Kidney tubule cell (primary cell): ENCODE measurements around the gene FRA10AC1.
A peak's percentile ranks its signal among the peaks of the same experiment; 100 is the strongest.

Source experiments
- DNase-seq: peaks from one replicate; pipeline ENCODE4 v3.0.0-alpha.2; 2018; ENCODE audit warnings: low spot score

FRA10AC1 gene

DNA sequence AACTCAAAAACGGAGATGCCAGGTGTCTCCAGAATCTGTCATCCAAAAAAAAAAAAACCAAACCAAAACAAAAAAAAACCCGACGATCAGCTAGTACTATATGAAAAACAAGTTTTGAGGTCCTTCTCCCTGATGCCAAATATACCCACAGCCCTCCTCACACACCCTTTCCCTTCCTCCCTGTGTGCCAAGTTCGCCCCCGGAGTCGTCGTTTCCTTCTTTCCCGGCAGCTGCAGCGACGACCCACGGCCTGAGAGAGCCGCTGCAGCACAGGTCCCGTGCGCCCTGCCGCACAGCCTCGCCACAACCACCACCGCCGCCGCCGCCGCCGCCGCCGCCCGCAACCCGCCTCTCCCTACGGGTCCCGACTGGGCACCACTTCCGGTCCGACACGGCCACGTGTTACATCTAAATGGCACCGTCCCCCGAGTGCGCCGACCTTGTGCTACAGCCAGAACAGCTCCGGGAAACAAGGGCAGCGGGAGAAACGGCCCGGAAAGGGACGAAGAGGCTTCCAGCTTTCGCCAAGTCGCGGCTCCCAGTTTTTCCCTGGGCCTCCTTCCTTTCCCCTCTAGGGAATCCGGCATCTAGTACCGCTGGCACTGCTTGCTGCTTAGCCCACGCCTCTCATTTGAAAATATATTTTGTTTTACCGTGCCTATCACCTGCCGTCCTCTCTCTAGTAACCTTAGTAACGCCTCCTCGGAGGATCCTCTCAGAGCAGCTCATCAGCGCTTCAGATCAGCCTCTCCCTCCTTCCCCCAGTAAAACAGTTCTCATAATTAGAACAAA lies at the start of gene FRA10AC1:
Gene FRA10AC1 (minus strand): TSS at position 383 of the 792 bp plus-strand sequence. CDS start 2,486 bp downstream, outside the sequence.
- DNase-seq, result peak; percentile 94

DNA sequence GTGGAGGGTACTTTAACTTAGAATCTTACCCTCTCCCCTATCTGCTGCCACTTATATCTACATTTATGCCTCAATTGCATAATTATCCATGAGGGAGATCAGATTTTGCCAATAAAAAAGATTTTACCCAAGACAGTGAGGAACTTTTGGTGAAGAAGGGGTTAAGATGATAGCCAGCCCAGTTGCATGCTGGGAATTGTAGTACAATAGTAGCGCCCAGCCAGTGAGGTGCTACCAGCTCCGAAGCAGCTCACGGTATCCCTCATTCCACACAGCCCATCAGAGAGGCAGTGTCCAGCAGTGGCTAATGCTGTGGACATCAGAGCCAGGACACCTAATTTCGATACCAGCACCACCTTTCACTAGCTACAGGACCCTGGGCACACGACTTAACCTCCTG lies 49.4 kb upstream of the FRA10AC1 start:
- DNase-seq, result peak; percentile 16

GRCh38 chr10:93751124-93751523 lies 48.7 kb upstream of the FRA10AC1 start:
- DNase-seq, result no peak

DNA sequence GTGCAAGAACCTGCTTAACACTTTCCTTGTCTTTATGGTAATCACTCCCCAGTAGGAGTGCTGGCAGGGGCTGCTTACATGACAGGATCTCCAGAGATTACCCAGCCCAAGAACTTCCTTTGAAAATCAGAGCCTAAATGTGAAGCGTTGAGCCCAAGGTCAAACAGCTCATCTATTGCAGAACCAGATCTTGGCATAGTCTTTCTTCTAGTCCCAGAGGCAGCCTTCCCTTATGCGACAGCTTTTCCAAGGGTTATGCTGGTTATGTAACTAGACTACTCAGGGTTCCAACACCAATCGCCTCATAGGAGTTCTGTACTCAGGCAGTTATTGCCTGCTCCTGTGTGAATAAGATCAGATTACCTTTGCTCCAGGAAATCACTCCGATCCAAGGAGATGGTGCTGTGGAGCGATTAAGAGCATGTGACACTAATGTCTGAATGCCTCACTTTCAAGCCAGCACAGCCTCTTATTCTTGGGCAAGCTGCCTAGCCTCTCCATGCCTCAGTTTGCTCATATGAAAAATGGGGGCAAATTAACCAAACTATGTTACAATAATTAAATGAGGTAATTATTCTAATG lies 46.9 kb upstream of the FRA10AC1 start:
- peak; percentile 28 for DNase-seq

DNA sequence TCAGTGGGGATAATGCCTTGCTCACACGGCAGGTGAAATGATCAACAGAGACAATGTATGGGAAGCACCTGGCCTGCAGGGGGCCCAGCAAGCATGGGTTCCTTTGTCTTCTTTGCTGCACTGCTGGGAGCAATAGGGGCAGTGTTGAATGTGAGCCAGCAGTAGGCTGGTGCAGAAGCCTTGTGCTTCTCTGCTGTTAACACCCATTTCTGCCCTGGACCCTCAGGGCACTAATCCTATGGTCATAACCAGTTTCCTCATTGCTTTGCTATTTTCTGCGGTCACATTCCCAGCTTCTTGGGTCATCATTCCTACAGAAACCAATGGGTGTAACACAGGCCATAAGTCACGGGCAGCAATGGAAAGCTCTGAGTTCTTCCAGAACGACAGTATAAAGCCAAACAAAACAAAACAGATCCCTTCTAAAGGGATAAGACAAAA lies 44.5 kb upstream of the FRA10AC1 start:
- DNase-seq, result peak; percentile 94

DNA sequence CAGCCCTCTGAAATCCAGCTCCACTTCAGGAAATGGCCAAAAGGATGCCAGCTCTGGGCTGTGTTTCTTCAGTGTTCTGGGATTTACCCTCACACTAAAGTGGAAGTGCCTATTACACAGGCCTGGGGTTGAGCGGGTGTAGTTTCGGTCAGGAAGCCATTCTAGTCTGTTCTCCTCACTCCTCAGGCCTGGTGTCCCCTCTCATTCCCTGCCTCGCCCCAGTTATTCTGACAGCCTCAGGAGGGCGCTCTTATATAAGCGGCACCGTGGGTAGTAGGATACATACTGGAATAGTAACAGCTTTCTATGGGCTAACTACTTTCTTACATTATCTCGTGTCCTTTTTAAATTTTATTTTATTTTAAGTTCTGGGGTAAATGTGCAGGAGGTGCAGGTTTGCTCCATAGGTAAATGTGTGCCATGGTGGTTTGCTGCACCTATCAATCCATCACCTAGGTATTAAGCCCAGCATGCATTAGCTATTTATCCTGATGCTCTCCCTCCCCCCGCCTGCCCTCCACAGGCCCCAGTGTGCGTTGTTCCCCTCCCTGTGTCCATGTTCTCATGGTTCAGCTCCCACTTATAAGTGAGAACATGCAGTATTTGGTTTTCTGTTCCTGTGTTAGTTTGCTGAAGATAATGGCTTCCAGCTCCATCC lies 43.1 kb upstream of the FRA10AC1 start:
- no peak for DNase-seq

- no peak for DNase-seq
Measured at GRCh38 chr10:93742633-93743349, 40.4 kb upstream of the FRA10AC1 start.

GRCh38 chr10:93741367-93741766 lies 39.0 kb upstream of the FRA10AC1 start:
- no peak for DNase-seq

DNA sequence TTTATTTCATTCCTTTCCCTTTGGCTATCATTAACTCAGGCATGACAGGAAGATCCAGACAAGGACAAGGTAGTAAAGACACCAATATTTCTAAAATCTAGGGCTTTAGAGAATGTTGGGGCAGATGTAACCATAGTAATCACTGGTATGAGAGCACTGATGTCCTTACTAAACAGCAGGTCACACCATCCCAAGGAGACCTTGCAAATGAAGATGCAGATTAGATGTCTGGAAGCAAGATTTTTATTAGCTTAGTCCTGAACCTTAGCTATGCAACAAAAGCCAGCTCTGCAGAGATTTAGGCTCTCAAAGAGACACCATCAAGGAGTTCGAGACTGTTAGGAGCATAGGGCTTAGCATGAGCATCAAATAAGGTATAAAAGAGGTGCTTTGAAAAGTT lies 23.6 kb upstream of the FRA10AC1 start:
- DNase-seq, result no peak

DNA sequence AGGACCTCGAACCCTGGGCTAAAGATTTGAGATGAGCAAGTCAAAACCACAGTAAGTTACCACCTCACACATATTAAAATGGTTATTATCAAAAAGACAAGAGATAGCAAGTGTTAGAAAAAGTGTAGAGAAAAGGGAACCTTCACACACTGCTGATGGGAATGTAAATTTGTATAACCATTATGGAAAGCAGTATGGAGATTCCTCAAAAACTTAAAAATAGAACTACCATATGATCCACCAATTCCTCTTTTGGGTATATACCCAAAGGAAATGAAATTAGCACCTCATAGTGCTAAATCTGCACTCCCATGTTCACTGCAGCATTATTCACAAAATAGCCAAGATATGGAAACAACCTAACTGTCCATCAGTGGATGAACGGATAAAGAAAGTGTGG lies 20.8 kb upstream of the FRA10AC1 start:
- DNase-seq, result no peak

DNA sequence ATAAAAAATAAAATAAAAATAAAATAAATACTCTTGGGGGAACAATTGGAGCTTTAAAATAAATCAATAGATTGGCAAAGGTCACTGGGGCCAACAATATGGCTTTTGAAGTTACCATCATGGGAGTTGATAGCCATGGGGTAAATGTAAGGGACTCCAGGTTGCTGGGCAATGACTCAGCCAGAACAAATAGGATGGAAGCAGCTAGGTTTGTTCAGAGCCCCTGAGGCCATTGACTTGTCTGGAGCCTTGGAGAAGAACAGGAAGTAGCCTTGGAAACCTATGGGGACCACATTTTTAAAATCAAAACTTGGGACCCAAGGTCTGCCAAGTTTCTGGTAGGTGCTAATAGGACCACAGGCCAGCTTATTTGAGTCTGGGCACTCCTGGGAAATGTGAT lies 20.2 kb upstream of the FRA10AC1 start:
- no peak for DNase-seq

DNA sequence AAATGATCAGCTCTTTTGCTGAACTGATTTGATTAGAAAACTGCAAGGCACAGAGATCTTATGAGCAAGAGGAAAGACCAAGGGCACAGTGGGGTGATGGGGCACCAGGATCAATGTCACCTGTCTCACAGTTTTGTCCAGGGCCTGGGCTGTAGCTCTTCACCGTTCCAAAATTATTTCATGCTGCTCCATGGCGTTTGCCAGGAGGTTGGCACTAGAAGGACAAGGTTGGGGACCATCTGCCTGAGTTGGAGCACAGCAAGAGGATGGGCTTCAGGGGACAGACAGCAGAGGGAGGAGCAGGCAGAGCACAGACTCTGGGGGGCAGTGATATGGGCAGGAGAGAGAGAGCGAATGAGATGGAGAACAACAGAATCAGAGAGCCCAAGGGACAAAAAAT lies 17.5 kb upstream of the FRA10AC1 start:
- DNase-seq, result no peak

DNA sequence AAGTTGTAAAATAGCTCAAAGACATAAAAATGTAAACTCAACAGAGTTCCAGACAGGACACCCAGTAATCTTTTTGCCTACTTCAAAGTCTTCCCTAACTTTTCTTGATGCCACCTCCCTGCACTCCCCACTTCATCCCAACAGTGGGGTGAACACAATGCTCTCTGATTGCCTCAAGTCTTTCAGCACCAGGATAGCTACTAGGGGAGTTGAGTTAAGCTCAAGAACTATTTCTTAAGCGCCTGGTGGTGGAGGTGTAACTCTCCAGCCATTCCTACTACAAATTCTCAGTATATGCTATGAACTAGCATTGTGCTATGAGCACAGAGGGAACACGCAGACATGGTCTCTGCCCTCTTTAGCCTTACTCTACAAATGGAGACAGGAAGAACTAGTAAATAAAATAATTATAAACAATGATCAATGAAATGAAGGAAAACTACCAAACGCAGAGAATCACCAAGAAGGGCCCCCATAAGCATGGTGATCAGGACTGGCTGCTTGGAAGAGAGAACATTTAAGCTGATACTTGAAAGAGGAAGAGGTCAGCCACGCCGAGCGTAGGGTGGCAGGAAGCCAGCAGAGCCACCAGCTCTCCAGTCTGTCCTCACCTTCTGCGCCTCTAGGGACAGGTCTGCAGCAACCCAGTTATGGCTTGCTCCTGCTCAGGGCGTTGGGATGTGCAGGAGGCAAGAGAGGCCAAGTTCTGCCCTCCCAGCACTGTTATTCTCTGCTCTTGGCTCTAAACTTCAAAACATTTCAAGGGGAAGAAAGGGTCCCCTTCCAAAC lies 16.7 kb upstream of the FRA10AC1 start:
- no peak for DNase-seq

GRCh38 chr10:93716766-93717165 lies 14.4 kb upstream of the FRA10AC1 start:
- DNase-seq, result no peak

- no peak for DNase-seq
Measured at GRCh38 chr10:93715345-93715744, 13.0 kb upstream of the FRA10AC1 start.

DNA sequence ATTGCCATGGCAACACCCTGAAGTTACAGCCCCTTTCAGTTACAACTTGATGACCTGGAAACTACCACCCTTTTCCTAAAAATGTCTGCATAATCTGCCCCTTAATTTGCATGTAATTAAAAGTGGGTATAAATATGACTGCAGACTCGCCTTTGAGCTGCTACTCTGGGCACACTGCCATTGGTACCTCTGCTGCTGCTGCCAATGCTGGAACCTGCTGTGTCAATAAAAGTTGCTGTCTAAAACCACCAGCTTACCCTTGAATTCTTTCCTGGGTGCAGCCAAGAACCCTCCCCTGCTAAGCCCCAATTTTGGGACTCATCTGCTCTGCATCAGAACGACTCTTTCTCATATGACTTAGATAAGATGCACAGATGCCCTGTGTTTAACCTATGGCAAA lies 10.2 kb upstream of the FRA10AC1 start:
- no peak for DNase-seq

DNA sequence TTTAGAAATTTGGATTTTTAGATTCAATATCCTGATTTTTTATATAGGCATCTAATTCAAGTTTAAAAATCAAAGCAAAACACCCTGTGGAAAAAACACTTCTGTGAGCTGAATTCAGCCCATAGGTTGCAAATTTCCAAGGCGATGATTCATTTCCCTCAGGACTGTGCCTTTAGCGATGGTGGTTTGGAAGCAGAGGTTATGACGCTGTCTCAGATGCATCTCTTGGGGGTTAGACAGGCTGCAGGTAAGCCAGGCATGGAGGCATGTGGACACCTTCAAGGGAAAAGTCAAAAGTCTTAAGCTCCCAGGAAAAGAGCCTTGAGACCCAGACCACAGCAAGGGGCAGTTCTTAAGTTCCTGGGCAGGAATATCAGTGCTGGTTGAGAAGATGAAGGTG lies 9.5 kb upstream of the FRA10AC1 start:
- no peak for DNase-seq

- no peak for DNase-seq
Measured at GRCh38 chr10:93710333-93710909, 8.0 kb upstream of the FRA10AC1 start.

GRCh38 chr10:93707623-93708022 lies 5.2 kb upstream of the FRA10AC1 start:
- DNase-seq, result no peak

DNA sequence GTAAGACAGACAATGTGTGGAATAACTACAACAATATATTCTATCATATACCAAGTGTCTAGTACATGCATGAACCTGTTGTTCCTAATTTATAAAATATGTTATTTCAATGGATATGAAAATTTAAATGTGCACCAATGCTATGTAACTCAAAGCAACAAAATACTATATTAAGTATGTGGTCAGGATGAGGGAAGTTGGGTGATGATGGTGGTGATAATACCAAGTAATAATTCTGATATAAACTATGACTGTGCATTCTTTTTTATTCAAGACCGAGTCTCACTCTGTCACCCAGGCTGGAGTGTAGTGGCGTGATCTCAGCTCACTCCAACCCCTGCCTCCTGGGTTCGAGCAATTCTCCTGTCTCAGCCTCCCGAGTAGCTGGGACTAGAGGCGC lies 2.1 kb upstream of the FRA10AC1 start:
- no peak for DNase-seq

- no peak for DNase-seq
Measured at GRCh38 chr10:93703841-93704240, 1.4 kb upstream of the FRA10AC1 start.
